Measurements from ENCODE around the gene FAM89B. TPM values are rescaled to one million over a fixed set of nuclear protein-coding genes. Genes with fewer than 3 reads are reported as not detected.

FAM89B gene
- total RNA-seq, 1 donor from 2014 or later: 23.3 TPM

Other genes with a start within 250 kb of the FAM89B start
- 24.3 and 38.3 TPM in 2 replicates for gene DPF2, start 238.7 kb upstream of the FAM89B start, total RNA-seq
- gene TIGD3, start 217.8 kb upstream of the FAM89B start, total RNA-seq: 0.32 and 0.33 TPM in 2 replicates
- gene SLC25A45, start 189.9 kb upstream of the FAM89B start, total RNA-seq: 1.3 and 1.4 TPM in 2 replicates
- gene FRMD8, start 185.9 kb upstream of the FAM89B start, total RNA-seq: 78.5 and 80.6 TPM in 2 replicates
- 64.8 and 99.3 TPM in 2 replicates for gene NEAT1, start 149.7 kb upstream of the FAM89B start, total RNA-seq
- 4,401 and 5,456 TPM in 2 replicates for gene MALAT1, start 73.5 kb upstream of the FAM89B start, total RNA-seq
- gene SCYL1, start 47.5 kb upstream of the FAM89B start, total RNA-seq: 60.9 and 77.9 TPM in 2 replicates
- 19.4 and 23.1 TPM in 2 replicates for gene LTBP3, start 14.2 kb upstream of the FAM89B start, total RNA-seq
- 50.5 and 52.6 TPM in 2 replicates for gene ZNRD2, start 2.1 kb upstream of the FAM89B start, total RNA-seq
- 39.5 and 43.5 TPM in 2 replicates for gene EHBP1L1, start 3.5 kb downstream of the FAM89B start, total RNA-seq
- gene KCNK7, start 23.3 kb downstream of the FAM89B start, total RNA-seq: 0.04 and 0.13 TPM in 2 replicates
- 69.9 and 91.4 TPM in 2 replicates for gene MAP3K11, start 41.7 kb downstream of the FAM89B start, total RNA-seq
- 14.3 and 17.7 TPM in 2 replicates for gene PCNX3, start 43.2 kb downstream of the FAM89B start, total RNA-seq
- gene SIPA1, start 65.6 kb downstream of the FAM89B start, total RNA-seq: 45.3 and 63.5 TPM in 2 replicates
- gene RELA, start 90.4 kb downstream of the FAM89B start, total RNA-seq: 20.0 and 22.5 TPM in 2 replicates
- 35.5 and 37.7 TPM in 2 replicates for gene KAT5, start 139.7 kb downstream of the FAM89B start, total RNA-seq
- 38.1 and 46.3 TPM in 2 replicates for gene RNASEH2C, start 148.3 kb downstream of the FAM89B start, total RNA-seq
- 7.6 and 8.6 TPM in 2 replicates for gene AP5B1, start 208.4 kb downstream of the FAM89B start, total RNA-seq
- not detected in 2 replicates for gene OVOL1, start 214.5 kb downstream of the FAM89B start, total RNA-seq

All from pulmonary artery endothelial cell (primary cell).